MCF 10A (cell line): Measurements from ENCODE around the gene TREM1. TPM values are rescaled to one million over a fixed set of nuclear protein-coding genes. Genes with fewer than 3 reads are reported as not detected.
A peak's percentile ranks its signal among the peaks of the same experiment; 100 is the strongest.

ENCODE experiments used
- Bru-seq: library from RNA; stranded (reverse); fragments of 400-500 nt; gene quantifications from one replicate; lab custom pipeline; 2021; lab: Mats Ljungman, UMichigan
- BruChase-seq, 2 experiments: library from RNA; stranded (reverse); fragments of 400-500 nt; gene quantifications; one replicate each; lab custom pipeline; 2021; lab: Mats Ljungman, UMichigan
- BruUV-seq: library from RNA; stranded (reverse); fragments of 400-500 nt; replicated peaks from 2 replicates; lab custom pipeline; 2021; lab: Mats Ljungman, UMichigan
- CTCF ChIA-PET: fragments of 300-600 bp; sonication (Branson Sonifier 250); formaldehyde crosslinking; extraction: SDS; loops from one replicate; lab custom pipeline; 2021; ENCODE audit warnings: antibody characterized with exemption, inconsistent platforms; lab: Yijun Ruan, JAX
- POLR2A ChIA-PET: fragments of 300-600, 350-650 bp; sonication (Branson Sonifier 250); formaldehyde crosslinking; extraction: SDS; loops from one replicate; lab custom pipeline; 2020; ENCODE audit warnings: antibody characterized with exemption, inconsistent platforms; lab: Yijun Ruan, JAX
- DNase-seq: peaks from one replicate; pipeline ENCODE4 v3.0.0-alpha.2; 2018; ENCODE audit not compliant: unreplicated experiment
- H3K27ac Mint-ChIP-seq: one replicate; pipeline ENCODE4 v1.8.0; 2022; ENCODE audit warnings: mild to moderate bottlenecking, low read depth, mixed read lengths; ENCODE audit not compliant: unreplicated experiment
- H3K27me3 Mint-ChIP-seq: one replicate; pipeline ENCODE4 v1.8.0; 2022; ENCODE audit warnings: mixed read lengths; ENCODE audit not compliant: insufficient read depth, unreplicated experiment
- H3K36me3 Mint-ChIP-seq: one replicate; pipeline ENCODE4 v1.8.0; 2022; ENCODE audit warnings: mild to moderate bottlenecking, moderate library complexity, mixed read lengths; ENCODE audit not compliant: insufficient read depth, unreplicated experiment
- H3K4me1 Mint-ChIP-seq: one replicate; pipeline ENCODE4 v1.8.0; 2022; ENCODE audit warnings: mixed read lengths; ENCODE audit not compliant: insufficient read depth, unreplicated experiment
- H3K4me3 Mint-ChIP-seq: one replicate; pipeline ENCODE4 v1.8.0; 2022; ENCODE audit warnings: mild to moderate bottlenecking, moderate library complexity, mixed read lengths; ENCODE audit not compliant: unreplicated experiment
- H3K9me3 Mint-ChIP-seq: one replicate; pipeline ENCODE4 v1.8.0; 2022; ENCODE audit warnings: mixed read lengths; ENCODE audit not compliant: unreplicated experiment
- intact Hi-C: fragments of 100-400 bp; cut with micrococcal nuclease; formaldehyde crosslinking; loops from 2 replicates; pipeline ENCODE4 v1.14.1; 2022
- long read RNA-seq: library from polyadenylated mRNA; stranded (forward); transcript quantifications from one replicate; pipeline ENCODE4 v2.0.0, GENCODE V29; 2022
- total RNA-seq: library from RNA; stranded (reverse); gene quantifications from 2 replicates; pipeline ENCODE4 v1.2.3, GENCODE V29; 2022
- TF ChIP-seq, protein P1 (sequence below): fragments of 200-600 bp; IDR thresholded peaks from one replicate; pipeline ENCODE4 v1.8.0; 2022; ENCODE audit warnings: antibody characterized with exemption, mild to moderate bottlenecking; ENCODE audit not compliant: unreplicated experiment

Gene TREM1
- total RNA-seq, result 9.9 and 15.8 TPM in 2 replicates
- percentile 86 among the genes with signal in this experiment for Bru-seq, nascent RNA
- percentile 62 among the genes with signal in this experiment for BruChase-seq, experiment 1, labeled RNA remaining after a 6-hour chase
- BruChase-seq, experiment 2, labeled RNA remaining after a 2-hour chase, result percentile 58 among the genes with signal in this experiment
- long read RNA-seq, partial matches to known transcripts, result 0 of 7 reads
- long read RNA-seq, other reads (novel, unspliced or antisense), result 1 of 7 reads

DNA sequence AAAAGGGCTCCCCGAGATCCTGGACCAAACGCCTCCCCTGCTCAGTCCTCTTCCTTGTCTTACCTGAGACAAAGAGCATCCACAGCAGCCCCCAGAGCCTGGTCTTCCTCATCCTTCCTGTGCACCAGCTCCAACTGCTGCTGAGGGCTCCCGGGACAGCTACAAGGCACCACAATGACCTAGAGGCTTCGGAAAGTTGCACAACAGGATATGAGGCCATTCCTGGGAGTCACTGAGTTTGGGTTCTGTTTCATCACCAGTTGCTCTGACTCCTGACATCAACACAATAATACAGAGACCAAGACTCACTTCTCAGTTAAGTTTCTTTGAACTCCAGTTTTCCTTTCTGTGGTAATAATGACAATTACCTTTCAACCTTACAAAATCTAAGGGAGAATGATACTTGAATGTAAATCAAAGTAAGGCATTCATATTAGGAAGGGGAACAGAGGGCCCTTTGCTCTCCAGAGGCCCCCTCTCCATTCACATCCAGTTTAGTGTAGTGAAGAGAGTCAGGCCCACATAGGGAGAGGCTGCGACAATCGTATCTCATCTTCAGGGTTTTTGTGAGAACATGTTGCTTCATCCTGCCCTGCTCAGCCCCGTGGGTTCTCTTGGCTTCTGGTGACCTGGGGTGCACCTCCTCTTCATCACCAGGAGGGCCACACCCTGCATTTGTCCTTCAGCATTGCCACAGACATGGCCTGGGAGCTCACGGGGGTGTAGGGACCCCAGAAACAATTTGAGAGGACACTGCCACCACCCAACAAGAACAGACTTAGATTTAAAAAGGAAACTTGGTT is at the start of gene TREM1:
TSS of gene TREM1 (minus strand) at position 139 of the 803 bp plus-strand sequence. CDS start at position 112, 27 bp downstream.
- H3K36me3 Mint-ChIP-seq, result no peaks in the 10 kb centered on the region

DNA sequence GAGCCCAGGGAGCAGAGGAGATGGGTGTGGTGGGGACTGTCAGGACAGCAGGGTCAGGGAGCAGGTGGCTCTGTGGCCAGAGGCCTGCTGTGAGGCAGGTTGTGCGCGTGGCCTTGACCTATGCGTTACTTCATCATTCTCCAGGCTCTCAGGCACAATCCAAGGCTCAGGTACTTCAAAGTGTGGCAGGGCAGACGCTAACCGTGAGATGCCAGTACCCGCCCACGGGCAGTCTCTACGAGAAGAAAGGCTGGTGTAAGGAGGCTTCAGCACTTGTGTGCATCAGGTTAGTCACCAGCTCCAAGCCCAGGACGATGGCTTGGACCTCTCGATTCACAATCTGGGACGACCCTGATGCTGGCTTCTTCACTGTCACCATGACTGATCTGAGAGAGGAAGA is 49.5 kb upstream of the TREM1 start:
- Mint-ChIP-seq H3K4me3 (no peak overlapping the region), H3K27ac (no peak overlapping the region), H3K36me3 (peaks cover 7% of the 10 kb centered on the region), H3K27me3 (peaks cover 55% of the 10 kb centered on the region), H3K9me3 (no peaks in the 10 kb centered on the region), H3K4me1 (no peaks in the 10 kb centered on the region)
- intact Hi-C loops, result no loop called here
- ChIA-PET POLR2A (interaction anchor here (1.3 kb wide), 1 partner anchor 16 kb away, joined by 7 read pairs; no protein-coding TSS in a partner anchor), CTCF (interaction anchor here (0.6 kb wide), 1 partner anchor 258 kb away, joined by 3 read pairs; no protein-coding TSS in a partner anchor)
- no TSS peak for BruUV-seq
- DNase-seq, result no peak
- TF ChIP-seq, protein P1, sequence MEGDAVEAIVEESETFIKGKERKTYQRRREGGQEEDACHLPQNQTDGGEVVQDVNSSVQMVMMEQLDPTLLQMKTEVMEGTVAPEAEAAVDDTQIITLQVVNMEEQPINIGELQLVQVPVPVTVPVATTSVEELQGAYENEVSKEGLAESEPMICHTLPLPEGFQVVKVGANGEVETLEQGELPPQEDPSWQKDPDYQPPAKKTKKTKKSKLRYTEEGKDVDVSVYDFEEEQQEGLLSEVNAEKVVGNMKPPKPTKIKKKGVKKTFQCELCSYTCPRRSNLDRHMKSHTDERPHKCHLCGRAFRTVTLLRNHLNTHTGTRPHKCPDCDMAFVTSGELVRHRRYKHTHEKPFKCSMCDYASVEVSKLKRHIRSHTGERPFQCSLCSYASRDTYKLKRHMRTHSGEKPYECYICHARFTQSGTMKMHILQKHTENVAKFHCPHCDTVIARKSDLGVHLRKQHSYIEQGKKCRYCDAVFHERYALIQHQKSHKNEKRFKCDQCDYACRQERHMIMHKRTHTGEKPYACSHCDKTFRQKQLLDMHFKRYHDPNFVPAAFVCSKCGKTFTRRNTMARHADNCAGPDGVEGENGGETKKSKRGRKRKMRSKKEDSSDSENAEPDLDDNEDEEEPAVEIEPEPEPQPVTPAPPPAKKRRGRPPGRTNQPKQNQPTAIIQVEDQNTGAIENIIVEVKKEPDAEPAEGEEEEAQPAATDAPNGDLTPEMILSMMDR, result no peak

More for the DNA sequence above, at the start of gene TREM1:
- Mint-ChIP-seq H3K9me3 (no peaks in the 10 kb centered on the region), H3K27ac (peak within 1 kb of the TSS; percentile 95), H3K27me3 (no peaks in the 10 kb centered on the region), H3K4me3 (no peak within 1 kb of the TSS), H3K4me1 (peaks cover 24% of the 10 kb centered on the region)
- TF ChIP-seq, protein P1, result no peak
- ChIA-PET CTCF (interaction anchor here (0.7 to 1.7 kb wide), 2 partner anchors 21 to 33 kb away, joined by 3 to 8 read pairs; no protein-coding TSS in a partner anchor), POLR2A (interaction anchor here (0.5 to 1.1 kb wide), 3 partner anchors 12 to 1882 kb away, joined by 3 to 6 read pairs (median 3); no protein-coding TSS in a partner anchor)
- DNase-seq, result peak; percentile 92
- intact Hi-C loops, result no loop called here
- BruUV-seq, result TSS peak; percentile 95

DNA sequence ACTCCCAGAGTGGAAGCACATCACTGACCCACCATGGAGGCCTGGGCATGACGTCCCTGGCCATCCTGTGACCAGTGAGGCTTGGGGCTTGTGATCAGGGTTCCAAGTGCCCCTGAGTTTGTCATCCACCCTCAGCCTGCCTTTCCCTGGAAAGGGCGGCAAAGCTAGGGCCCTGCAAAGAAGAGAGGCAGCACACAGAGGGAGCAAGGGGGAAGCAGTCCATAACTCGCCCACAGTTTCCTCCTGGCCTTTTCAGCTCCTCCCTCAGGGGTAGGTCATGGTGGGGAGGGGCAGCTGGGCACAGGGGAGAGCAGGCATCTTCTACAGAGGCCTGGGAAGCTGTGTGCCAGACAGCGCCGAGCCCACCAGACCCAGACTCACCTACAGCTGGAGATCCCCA is 48.8 kb upstream of the TREM1 start, which contains the start of gene NCR2:
TSS of gene NCR2 (plus strand) at position 313 of the 400 bp plus-strand sequence. CDS start 269 bp downstream, outside the sequence.
- Mint-ChIP-seq H3K4me1 (no peaks in the 10 kb centered on the region), H3K27ac (no peak within 1 kb of the TSS), H3K27me3 (peaks cover 61% of the 10 kb centered on the region), H3K36me3 (peaks cover 7% of the 10 kb centered on the region), H3K9me3 (no peaks in the 10 kb centered on the region), H3K4me3 (no peak within 1 kb of the TSS)
- ChIA-PET CTCF (interaction anchor here (0.6 to 1.6 kb wide), 2 partner anchors 16 to 259 kb away, joined by 3 to 5 read pairs; no protein-coding TSS in a partner anchor), POLR2A (interaction anchor here (0.6 kb wide), 1 partner anchor 964 kb away, joined by 3 read pairs; no protein-coding TSS in a partner anchor)
- DNase-seq, result no peak
- TF ChIP-seq, protein P1, result no peak
- no TSS peak for BruUV-seq
- intact Hi-C loops, result no loop called here
